Mucosa of gallbladder (tissue), 1 donor: ENCODE measurements around the gene MVD. TPM values are rescaled to one million over a fixed set of nuclear protein-coding genes. Genes with fewer than 3 reads are reported as not detected.
"Not testable (repeated sequence)": the region's sequence is repeated elsewhere in the genome, so short reads cannot be mapped to it uniquely, and the experiment has no call there.

ENCODE experiments used
- DNase-seq: peaks from one replicate; pipeline ENCODE4 v3.0.0-alpha.2; 2020; ENCODE audit warnings: low spot score
- total RNA-seq: library from RNA; stranded (reverse); gene quantifications from one replicate; pipeline ENCODE4 v1.2.1, GENCODE V29; 2021
- donor health status: DM: no; HTN: no; CAD: no.

The MVD gene
- total RNA-seq, 1 donor from 2014 or later = 126 TPM

DNA sequence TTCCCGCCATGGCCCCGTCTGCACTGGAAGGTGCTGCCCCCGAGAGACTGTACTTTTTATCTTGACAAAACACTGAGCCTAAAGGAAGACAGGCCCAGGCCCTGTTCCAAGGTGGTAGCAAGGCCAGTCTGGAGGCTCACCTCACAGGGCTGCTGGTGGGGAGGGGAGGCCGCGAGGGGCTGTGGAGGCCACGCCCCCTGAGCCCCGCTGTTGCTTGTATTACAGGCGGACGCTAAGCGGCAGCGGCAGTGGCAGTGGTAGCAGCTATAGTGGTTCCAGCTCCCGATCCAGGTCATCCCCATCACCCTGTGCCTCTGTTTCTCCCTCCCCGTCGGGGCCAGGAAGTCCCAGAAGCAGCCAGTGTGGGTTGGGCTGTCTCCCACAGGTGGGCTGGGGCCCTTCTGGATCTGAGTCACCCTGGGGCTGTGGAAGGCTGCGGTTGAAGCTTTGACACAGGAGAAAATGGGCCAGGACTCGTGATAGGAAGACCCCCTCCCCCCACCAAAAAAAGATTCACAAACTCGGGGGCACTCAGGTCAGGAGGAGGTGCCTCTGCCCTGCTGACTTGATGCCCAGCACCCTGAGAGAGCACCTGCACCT is 37.8 kb downstream of the MVD start:
- no peak for DNase-seq

DNA sequence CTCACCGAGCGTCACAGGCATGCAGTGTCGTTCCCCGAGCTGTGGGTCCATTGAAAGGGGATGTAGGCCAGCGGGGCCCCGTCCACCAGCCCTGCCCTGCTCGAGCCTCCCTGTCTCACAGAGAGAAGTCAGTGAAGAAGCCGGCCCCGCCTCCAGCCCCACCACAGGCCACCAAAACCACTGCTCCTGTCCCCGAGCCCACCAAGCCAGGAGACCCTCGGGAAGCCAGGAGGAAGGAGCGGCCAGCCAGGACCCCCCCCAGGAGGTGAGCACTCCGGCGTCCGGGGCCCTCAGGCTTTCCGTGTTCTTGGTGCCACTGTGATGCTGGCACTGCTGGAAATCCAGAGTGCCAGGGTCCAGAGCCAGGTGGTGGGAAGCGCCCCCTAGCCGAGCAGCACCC is 38.4 kb downstream of the MVD start:
- DNase-seq = no peak

DNA sequence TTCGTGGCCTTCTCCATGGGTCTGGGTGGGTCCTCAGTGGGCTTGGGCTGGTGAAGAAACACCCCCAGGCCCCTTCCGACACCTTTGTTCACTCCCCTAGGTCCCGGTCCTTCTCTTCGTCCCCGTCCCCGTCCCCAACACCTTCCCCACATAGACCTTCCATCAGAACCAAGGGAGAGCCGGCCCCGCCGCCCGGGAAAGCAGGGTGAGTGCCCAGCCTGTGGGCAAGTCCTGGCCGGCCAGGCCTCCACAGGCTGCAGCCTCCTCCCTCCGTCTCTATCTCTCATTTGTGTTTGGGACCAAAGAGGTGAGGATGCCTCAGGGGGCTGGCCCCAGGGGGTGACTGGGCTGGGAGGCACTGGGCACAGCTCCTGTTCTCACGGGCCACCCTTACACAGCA is 39.0 kb downstream of the MVD start:
- DNase-seq = no peak

DNA sequence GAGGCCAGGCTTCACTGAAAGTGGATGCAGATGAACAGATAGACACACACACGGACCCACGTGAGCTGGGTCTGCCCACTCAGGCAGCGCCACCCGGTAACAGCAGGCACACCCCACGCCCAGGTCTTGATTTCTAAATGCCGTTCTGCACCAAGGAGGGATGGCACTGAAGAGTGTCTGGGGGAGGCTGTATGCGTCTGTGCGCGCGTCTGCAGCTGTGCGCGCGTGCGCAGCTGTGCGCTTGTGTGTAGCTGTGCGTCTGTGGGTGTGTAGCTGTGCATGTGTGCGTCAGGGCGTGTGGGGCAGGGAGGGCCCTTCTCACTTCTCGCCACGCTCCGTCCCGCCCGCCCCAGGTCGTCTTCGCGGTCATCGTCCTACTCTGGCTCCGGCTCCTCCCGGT is 40.0 kb downstream of the MVD start:
- no peak for DNase-seq

DNA sequence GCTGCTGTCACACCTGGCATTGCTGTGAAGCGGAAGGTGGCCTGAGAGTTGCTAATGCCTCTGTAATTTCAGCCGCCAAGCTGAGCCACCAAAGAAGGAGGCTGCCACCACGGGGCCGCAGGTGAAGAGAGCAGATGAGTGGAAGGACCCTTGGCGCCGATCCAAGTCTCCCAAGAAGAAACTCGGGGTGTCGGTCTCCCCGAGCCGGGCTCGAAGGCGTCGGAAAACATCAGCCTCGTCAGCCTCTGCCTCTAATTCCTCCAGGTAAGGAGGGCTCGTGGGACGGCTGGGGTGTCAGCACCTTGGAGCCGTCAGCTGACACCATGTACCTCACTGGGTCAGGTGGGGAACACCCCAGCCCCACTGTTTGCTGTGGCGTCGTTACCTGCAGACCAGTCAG is 40.8 kb downstream of the MVD start:
- no peak for DNase-seq

DNA sequence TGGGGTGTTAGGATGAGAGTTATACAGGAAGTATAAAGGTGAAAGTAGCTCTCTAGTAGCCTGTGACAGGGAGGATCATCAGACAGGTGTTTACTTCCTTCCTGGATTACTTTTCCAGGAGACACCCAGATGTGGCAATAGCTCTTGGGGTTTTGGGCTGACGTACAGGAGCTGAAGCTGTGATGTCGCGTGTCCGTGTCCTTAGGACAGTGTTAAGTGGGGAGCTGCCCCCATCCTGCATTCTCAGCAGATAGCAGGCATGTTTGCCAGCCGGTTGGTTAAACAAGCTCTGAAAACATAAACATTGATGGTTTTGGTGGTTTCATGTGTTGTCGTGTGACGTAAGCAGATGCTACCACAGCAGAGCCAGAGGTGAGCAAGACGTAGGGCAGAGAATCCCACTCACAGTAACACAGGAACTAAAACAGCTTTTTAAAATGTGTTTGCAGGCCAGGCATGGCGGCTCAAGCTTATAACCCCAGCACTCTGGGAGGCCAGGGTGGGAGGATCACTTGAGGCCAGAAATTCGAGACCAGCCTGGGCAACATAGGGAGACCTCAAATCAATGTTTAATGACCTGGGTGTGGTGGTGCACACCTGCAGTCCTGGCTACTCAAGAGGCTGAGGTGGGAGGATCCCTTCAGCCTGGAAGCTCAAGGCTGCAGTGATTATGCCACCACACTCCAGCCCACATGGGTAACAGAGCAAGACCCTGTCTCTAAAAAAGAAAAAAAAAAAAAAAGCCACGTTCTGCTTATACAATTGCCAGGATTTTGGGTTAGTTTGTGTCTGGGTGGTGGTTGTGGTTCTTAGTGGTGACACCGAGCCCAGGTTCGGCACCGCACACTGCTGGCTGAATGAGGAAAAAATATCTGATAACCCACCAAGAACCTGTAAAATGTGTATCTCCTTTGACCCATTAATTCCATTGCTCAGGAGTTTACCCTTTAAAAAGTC is 42.8 kb downstream of the MVD start:
- peak; percentile 56 for DNase-seq

DNA sequence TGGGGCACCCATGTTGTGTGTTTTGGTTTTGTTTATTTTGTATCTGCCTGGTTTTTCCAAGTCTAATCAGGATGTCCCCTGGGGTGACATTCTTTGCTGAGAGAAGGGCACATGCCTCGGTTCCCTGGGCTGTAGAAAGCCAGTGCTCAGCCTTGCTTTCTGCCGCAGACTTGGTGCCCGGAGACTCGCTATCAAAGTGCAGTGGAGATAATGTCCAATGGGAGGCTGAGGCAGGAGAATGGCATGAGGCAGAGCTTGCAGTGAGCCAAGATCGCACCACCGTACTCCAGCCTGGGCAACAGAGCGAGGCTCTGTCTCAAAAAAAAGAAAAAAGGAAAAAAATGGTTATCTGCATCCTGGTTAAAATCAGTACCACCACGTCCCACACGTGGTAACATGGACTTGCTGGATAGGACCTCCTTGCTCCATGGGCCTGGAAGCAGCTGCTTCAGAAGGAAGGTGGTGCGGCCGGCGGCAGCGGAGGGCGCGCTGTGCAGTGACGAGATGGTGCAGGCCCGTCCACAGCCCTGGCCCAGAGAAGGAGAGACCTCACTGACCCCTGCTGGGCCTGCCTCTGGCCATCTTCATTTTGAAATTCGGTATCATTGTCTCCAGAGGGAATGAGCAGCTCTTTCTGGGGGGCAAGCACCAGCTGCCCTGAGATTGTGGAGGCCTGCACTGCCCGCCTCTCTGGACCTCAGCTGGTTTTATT is 43.8 kb downstream of the MVD start:
- DNase-seq = no peak

DNA sequence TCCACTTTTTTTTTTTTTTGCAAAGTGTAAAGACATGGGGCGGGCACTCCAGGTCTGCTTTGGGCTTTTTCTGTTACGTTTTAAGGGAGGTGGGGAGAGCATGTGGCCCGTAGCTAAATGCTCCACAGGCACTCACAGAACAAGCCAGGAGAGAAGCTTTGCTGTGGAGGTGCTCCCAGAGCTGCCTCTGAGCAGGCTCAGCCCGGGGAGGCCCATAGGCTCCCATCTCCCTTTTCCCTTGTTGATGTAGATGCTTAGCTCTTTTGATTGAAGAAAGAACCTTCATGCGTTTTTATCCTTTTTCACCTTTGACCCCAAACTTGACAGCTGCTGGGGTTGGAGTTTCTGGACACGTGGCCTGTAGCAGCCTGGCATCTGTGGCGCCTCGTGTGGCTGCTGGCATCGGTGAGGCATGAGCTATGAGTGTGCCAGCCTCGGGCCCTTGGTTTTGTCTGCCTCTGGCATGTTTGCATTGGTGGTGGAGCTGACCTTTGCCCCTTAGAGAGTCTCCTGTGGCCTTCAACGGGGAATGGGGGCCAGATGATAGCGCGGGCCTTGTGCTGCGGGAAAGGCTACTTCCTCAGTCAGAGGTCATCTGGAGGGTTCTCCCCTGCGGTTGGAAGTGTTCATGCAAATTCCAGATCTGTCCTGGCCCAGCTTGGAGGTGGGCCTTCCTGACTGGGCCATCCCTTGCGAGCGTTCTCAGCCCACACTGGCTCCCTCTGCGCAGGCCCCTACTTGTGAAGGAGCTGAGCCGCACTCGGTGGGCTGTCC is 44.5 kb downstream of the MVD start:
- DNase-seq = no peak

DNA sequence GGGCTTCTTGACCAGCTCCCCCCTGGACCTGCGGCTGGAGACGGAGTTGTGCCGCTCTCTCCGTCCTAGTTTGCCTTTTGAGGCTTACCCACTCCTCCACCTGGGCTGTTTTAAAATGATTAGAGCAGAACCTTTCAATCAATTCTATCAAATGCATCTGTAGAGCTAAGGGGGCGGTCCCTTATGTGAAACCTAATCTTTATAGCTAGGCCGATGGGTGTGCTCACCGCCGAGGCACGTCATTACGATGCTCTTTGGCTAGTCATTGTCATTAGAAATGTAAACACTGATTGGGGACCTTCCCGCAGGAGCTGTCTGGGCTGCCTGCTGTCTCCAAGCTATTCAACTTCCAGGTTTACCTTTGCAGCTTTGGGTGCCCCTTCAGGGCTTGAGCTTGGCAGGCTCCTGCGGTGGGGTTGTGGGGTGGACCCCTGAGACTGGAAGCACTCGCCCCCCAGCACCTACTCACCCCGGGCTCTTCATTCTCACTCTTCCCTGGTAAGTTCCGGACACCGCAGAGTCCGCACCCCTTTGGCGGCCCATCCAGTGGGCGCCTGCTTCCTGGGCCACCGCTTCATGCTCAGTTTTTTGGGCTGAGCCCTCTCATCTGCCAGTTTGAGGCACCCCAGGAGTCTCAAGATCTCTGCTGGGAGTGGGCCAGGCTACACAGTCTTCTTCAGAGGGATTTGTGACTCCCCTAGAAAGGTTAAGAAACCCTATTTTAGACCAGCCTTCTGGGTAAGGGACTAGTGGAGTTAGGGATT is 45.4 kb downstream of the MVD start:
- DNase-seq = no peak

DNA sequence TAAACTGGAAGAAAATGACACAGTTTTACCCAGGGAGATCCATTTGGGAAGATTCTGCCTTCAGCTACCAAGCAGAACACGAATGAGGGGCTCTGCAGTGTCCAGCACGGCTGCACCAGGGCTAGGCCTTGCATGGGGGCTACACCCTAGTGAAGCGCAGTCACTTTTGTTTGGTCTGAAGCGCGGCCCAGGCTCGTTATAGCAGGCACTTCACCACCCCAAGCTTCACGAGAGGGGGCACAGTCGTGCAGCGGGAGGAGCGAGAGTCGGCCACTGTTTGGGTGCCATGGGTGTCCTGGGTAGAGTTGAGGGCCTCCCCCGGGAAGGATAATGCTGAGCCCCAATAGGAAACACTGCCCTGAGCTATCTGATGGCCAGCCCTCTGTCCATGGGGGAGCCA is 46.2 kb downstream of the MVD start:
- DNase-seq = no peak

DNA sequence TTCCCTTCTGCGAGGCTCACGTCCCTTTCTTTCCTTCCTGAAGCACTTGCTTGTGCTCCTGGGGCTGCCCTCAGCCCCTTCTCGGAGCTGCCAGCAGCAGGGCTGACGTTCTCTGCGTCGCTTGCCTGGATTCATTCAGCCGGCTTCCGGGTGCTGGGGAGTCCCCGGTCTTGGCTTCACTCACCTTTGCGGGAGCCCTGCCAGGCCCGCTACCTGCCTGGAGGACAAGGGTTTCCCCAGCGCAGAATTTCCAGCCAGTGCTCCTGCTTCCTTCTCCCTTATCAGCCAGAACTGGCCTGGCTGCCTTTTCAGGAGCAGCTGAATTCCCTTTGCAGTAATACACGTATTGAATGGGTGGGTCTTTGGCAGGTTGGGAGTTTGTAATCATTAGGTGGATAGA is 46.6 kb downstream of the MVD start:
- DNase-seq = peak; percentile 90

DNA sequence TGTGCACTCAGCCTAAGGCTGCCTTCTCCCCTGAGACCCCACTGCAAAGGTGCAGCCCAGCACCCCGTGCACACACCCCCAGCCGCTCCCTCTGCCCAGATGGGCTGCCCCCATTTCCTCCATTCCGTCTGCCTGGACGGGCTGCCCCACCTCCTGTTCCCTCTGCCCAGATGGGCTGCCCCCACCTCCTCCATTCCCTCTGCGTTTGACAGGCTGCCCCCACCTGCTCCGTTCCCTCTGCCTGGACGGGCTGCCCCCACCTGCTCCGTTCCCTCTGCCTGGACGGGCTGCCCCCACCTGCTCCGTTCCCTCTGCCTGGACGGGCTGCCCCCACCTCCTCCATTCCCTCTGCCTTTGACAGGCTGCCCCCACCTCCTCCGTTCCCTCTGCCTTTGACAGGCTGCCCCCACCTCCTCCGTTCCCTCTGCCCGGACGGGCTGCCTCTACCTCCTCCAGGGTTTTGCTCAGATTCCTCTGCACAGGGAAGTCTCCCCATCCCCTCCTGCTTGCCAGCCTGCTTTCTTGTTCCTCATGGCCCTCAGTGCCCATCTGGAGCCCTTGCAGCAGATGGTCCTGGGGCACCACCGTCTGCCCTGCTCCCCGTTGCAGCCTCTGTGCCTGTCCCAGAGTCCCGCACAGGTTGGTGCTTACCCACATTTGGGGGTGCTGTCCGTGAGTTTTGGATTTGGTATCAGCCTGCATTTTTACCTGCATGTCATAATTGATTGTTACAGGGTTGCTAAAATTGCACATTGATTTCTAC is 47.9 kb downstream of the MVD start:
- no peak for DNase-seq

DNA sequence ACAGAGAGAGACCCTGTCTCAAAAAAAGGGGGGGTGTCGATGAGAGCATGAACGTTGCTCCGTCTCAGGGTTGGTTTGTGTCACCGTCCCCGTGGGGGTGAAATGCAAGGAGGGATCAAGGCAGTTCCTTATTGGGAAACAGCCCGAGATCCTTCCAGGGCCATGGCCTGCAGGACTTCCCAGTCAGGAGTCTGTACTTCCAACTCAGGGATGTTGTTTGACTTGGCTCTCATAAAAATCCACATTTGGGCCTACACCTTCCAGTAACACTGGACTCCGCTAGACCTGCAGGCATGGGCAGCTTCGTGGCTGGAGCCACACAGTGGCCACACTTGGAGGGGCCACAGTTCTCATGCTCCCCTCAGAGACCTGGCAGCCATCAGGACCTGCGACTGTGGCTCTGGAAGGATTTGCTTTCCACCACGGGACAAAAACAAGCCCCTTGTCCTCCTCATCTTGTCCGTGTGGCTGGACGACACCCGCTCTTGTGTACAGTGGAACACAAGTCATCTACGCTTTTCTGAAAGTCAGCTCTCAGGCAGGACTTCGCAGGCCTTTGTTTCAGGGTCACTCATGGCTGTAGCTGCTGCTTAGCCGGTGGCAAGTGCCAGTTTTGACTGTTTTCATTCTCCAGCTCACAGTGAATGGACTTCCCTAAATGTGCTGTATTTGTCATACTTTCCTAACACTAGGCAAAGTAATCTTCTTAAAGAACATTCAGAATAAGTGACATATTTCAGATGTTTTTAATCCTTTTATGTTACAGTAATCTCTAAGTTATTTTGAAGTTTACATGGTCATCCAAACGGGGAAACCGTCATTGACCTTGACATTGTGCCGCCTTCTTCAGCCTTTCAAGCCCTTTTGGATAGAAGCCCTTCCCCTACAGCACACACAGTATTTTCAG is 48.7 kb downstream of the MVD start:
- no peak for DNase-seq

DNA sequence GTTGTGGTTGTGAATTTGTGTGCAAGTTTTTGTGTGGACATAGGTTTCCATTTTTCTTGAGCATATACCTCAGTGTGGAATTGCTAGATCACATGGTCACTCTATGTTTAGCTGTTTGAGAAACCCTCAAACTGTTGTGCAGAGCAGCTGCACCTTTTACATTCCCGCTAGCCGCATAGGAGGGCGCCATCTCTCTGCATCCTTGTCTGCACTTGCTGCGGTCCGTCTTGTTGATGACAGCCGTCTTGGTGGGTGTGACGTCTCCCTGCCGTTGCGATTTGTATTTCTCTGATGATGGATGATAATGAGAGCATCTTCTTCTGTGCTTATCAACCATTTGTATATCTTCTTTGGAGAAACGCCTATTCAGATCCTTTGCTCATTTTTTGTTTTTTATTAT is 49.6 kb downstream of the MVD start:
- DNase-seq = no peak

DNA sequence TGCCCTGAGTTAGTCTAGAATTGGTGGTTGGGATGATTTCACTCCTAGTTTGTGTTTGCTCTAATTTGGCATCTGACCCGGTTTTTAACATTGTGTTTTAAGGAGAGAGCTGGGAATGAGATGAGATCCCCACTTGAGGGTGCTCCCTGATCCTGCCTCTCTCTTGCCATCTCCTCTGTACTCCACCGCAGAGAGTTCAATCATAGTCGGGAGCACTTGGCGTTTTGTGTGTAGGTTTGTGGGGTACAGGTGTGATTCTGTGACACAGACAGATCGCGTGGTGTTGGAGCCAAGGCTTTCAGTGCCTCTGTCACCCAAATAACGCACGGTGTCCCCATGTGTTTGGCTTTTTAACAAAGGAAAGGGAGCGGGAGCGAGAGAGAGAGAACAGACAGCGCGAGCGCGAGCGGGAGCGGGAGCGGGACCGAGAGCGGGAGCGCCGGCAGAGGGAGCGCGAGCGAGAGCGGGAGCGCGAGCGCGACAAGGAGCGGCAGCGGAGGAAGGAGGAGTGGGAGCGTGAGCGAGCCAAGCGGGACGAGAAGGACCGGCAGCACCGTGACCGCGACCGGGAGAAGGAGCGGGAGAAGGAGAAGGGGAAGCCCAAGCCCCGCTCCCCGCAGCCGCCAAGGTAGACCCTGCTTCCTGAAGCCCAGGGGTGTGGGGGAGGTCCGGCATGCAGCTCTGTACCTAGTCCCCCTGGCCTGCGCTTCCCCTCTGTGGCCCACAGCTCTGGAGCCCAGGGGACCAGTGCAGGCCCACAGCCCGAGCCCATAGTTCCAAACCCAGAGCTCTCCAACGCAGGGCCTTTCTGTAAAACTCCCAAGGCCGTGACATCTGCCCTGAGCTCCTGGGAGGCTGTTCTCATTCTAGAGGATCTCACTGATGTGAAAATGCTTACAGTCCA is 51.7 kb downstream of the MVD start:
- DNase-seq = no peak

DNA sequence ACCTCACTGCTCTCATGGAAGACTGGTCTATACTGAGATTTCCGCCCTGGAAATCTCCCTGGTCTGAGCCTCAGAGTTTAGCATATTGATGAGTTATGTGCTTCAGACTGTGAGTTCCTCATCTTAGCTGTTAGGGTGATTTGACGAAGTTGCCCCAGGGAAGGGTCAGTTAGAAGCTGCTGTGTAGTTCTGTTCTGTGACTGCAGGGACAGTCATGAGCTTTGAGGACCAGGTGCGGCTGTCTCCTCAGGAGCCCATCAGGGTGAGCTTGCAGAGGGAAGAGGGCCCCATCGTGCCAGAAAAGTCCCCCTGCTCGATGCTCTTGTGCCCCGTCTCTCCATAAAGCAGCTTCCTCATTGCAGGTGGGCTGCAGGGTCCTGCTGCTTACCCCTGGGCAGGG is 52.8 kb downstream of the MVD start:
- DNase-seq = no peak

DNA sequence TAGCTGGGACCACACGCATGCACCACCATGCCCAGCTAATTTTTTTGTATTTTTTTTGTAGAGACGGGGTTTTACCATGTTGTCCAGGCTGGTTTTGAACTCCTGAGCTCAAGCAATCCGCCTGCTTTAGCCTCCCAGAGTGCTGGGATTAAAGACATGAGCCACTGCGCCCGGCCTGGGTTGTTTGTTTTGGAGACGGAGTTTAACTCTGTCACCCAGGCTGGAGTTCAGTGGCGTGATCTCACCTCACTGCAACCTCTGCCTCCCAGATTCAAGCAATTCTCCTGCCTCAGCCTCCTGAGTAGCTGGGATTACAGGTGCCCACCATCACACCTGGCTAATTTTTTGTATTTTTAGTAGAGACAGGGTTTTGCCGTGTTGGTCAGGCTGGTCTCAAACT is 53.5 kb downstream of the MVD start:
- not testable (repeated sequence) for DNase-seq

DNA sequence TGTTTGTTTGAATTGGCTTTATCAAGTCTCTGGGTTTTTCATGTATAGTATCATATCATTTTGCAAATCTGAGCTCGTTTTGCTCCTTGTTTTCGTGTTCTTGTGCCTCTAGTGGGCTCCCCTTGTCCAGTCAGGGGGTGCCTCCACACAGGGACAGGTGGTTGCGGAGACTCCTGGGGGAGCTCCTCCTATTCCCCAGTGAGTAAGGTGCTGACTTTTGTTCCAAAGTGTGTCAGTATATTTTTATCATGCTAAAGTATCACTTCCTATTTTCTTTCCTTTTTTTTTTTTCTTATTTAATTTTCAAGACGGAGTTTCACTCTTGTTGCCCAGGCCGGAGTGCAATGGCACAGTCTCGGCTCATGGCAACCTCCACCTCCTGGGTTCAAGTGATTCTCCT is 54.8 kb downstream of the MVD start:
- DNase-seq = no peak
